ENCODE measurements around the gene HSPA1L. TPM values are rescaled to one million over a fixed set of nuclear protein-coding genes. Genes with fewer than 3 reads are reported as not detected.

Gene HSPA1L
- total RNA-seq, 2 donors from 2014 or later: 1.7 to 4.1 TPM

GRCh38 chr6:31768363-31769257 is 46.5 kb downstream of the HSPA1L start:
- no peaks in the 10 kb centered on the region for H3K9me3 Mint-ChIP-seq
- no peaks in the 10 kb centered on the region for H3K36me3 Mint-ChIP-seq

GRCh38 chr6:31767096-31767645 is 47.9 kb downstream of the HSPA1L start:
- Mint-ChIP-seq H3K27ac (no peak overlapping the region), H3K4me3 (no peak overlapping the region), H3K36me3 (no peaks in the 10 kb centered on the region), H3K9me3 (no peaks in the 10 kb centered on the region), H3K27me3 (no peaks in the 10 kb centered on the region), H3K4me1 (ENCODE audit: low read depth in 2 of 2) (peaks cover 12 to 15% of the 10 kb centered on the region in 2 donors)
- no peak for ATAC-seq
- DNase-seq (ENCODE audit: low spot score): no peak

More at GRCh38 chr6:31768363-31769257, 46.5 kb downstream of the HSPA1L start:
- DNase-seq (ENCODE audit: low spot score) (no peak), ATAC-seq (no peak)
- peaks cover 17% of the 10 kb centered on the region in 2 donors for H3K4me1 Mint-ChIP-seq (ENCODE audit: low read depth in 2 of 2)
- no peak overlapping the region for H3K4me3 Mint-ChIP-seq
- H3K27me3 Mint-ChIP-seq: no peaks in the 10 kb centered on the region
- no peak overlapping the region for H3K27ac Mint-ChIP-seq

- ATAC-seq (no peak), DNase-seq (ENCODE audit: low spot score) (no peak)
- Mint-ChIP-seq H3K4me1 (ENCODE audit: low read depth in 2 of 2) (peaks cover 8 to 13% of the 10 kb centered on the region in 2 donors), H3K36me3 (no peaks in the 10 kb centered on the region), H3K4me3 (no peak overlapping the region), H3K9me3 (no peaks in the 10 kb centered on the region), H3K27ac (no peak overlapping the region), H3K27me3 (no peaks in the 10 kb centered on the region)
Observed at GRCh38 chr6:31765910-31766794, 48.9 kb downstream of the HSPA1L start.

GRCh38 chr6:31765559-31765909 is 49.5 kb downstream of the HSPA1L start:
- no peak for DNase-seq (ENCODE audit: low spot score)
- Mint-ChIP-seq H3K36me3 (no peaks in the 10 kb centered on the region), H3K4me3 (no peak overlapping the region), H3K27me3 (no peaks in the 10 kb centered on the region), H3K27ac (no peak overlapping the region), H3K9me3 (no peaks in the 10 kb centered on the region), H3K4me1 (ENCODE audit: low read depth in 2 of 2) (peaks cover 7 to 15% of the 10 kb centered on the region in 2 donors)
- no peak for ATAC-seq

- H3K4me1 Mint-ChIP-seq (ENCODE audit: low read depth in 2 of 2): peaks cover 0 to 10% of the 10 kb centered on the region in 2 donors
- ATAC-seq: no peak
- no peak overlapping the region for H3K4me3 Mint-ChIP-seq
- DNase-seq (ENCODE audit: low spot score): no peak
- no peaks in the 10 kb centered on the region for H3K9me3 Mint-ChIP-seq
- no peaks in the 10 kb centered on the region for H3K27me3 Mint-ChIP-seq
- H3K27ac Mint-ChIP-seq: no peak overlapping the region
- peaks cover 4% of the 10 kb centered on the region for H3K36me3 Mint-ChIP-seq
Observed at GRCh38 chr6:31764198-31764597, 50.9 kb downstream of the HSPA1L start.

GRCh38 chr6:31763619-31763940 is 51.5 kb downstream of the HSPA1L start:
- H3K27ac Mint-ChIP-seq: no peak overlapping the region
- DNase-seq (ENCODE audit: low spot score) (no peak), ATAC-seq (no peak)
- H3K27me3 Mint-ChIP-seq: no peaks in the 10 kb centered on the region
- no peaks in the 10 kb centered on the region for H3K9me3 Mint-ChIP-seq
- H3K4me3 Mint-ChIP-seq: no peak overlapping the region
- peaks cover 4% of the 10 kb centered on the region for H3K36me3 Mint-ChIP-seq
- H3K4me1 Mint-ChIP-seq (ENCODE audit: low read depth in 2 of 2): peaks cover 0 to 10% of the 10 kb centered on the region in 2 donors

- Mint-ChIP-seq H3K9me3 (no peaks in the 10 kb centered on the region), H3K27me3 (no peaks in the 10 kb centered on the region), H3K36me3 (peaks cover 4% of the 10 kb centered on the region), H3K4me3 (no peak overlapping the region), H3K27ac (no peak overlapping the region), H3K4me1 (ENCODE audit: low read depth in 2 of 2) (peaks cover 0 to 10% of the 10 kb centered on the region in 2 donors)
- no peak for DNase-seq (ENCODE audit: low spot score)
- no peak for ATAC-seq
Observed at GRCh38 chr6:31762878-31763618, 52.0 kb downstream of the HSPA1L start.

- Mint-ChIP-seq H3K4me1 (ENCODE audit: low read depth in 2 of 2) (peaks cover 0 to 10% of the 10 kb centered on the region in 2 donors), H3K4me3 (no peak within 1 kb of the TSS), H3K27ac (no peak within 1 kb of the TSS), H3K9me3 (no peaks in the 10 kb centered on the region), H3K36me3 (peaks cover 4% of the 10 kb centered on the region), H3K27me3 (no peaks in the 10 kb centered on the region)
- DNase-seq (ENCODE audit: low spot score): no peak
- ATAC-seq: no peak
Observed at GRCh38 chr6:31762356-31762755, 52.7 kb downstream of the HSPA1L start, which contains the start of gene SAPCD1. TSS of gene SAPCD1 (plus strand) at chr6:31762656. CDS start at chr6:31763055, 399 bp downstream.

GRCh38 chr6:31761343-31761742 is 53.7 kb downstream of the HSPA1L start:
- Mint-ChIP-seq H3K27ac (peak overlapping the region in 1 of 2 donors; percentile 12), H3K9me3 (no peaks in the 10 kb centered on the region), H3K4me1 (ENCODE audit: low read depth in 2 of 2) (peaks cover 0 to 10% of the 10 kb centered on the region in 2 donors), H3K36me3 (peaks cover 4% of the 10 kb centered on the region), H3K27me3 (no peaks in the 10 kb centered on the region), H3K4me3 (no peak overlapping the region)
- ATAC-seq (no peak), DNase-seq (ENCODE audit: low spot score) (no peak)

GRCh38 chr6:31760790-31761189 is 54.3 kb downstream of the HSPA1L start:
- Mint-ChIP-seq H3K36me3 (peaks cover 4% of the 10 kb centered on the region), H3K27ac (peak overlapping the region in 1 of 2 donors; percentile 12), H3K4me3 (no peak overlapping the region), H3K27me3 (no peaks in the 10 kb centered on the region), H3K9me3 (no peaks in the 10 kb centered on the region), H3K4me1 (ENCODE audit: low read depth in 2 of 2) (peaks cover 0 to 10% of the 10 kb centered on the region in 2 donors)
- DNase-seq (ENCODE audit: low spot score) (no peak), ATAC-seq (no peak)

Other genes starting within 250 kb of the HSPA1L start
- 1,000 to 10,000 TPM; 1,187 to 3,727 TPM for gene LTA, start 243.0 kb downstream of the HSPA1L start, total RNA-seq
- 100 to 1,000 TPM; 320 to 420 TPM for gene TNF, start 239.7 kb downstream of the HSPA1L start, total RNA-seq
- 100 to 1,000 TPM; 110 to 153 TPM for gene LTB, start 232.9 kb downstream of the HSPA1L start, total RNA-seq
- 10 to 100 TPM; 15.5 to 34.6 TPM for gene LST1, start 229.0 kb downstream of the HSPA1L start, total RNA-seq
- 10 to 100 TPM; 65.5 to 91.6 TPM for gene NCR3, start 222.3 kb downstream of the HSPA1L start, total RNA-seq
- 10 to 100 TPM in 1 of 2 donors, 1 to 10 TPM in 1; 9.3 to 20.0 TPM for gene AIF1, start 200.0 kb downstream of the HSPA1L start, total RNA-seq
- gene PRRC2A, start 194.6 kb downstream of the HSPA1L start, total RNA-seq: 100 to 1,000 TPM; 224 to 345 TPM
- 100 to 1,000 TPM; 284 to 337 TPM for gene BAG6, start 162.6 kb downstream of the HSPA1L start, total RNA-seq
- 1 to 10 TPM in 1 of 2 donors, under 1 TPM in 1; 0.76 to 1.3 TPM for gene APOM, start 159.4 kb downstream of the HSPA1L start, total RNA-seq
- 10 to 100 TPM; 26.9 to 34.0 TPM for gene C6orf47, start 154.5 kb downstream of the HSPA1L start, total RNA-seq
- gene GPANK1, start 150.3 kb downstream of the HSPA1L start, total RNA-seq: 10 to 100 TPM; 34.5 to 40.9 TPM
- 100 to 1,000 TPM; 205 to 247 TPM for gene CSNK2B, start 149.2 kb downstream of the HSPA1L start, total RNA-seq
- gene LY6G5B, start 145.3 kb downstream of the HSPA1L start, total RNA-seq: 10 to 100 TPM; 24.0 to 37.9 TPM
- 1 to 10 TPM; 5.4 to 8.8 TPM for gene LY6G5C, start 134.2 kb downstream of the HSPA1L start, total RNA-seq
- 10 to 100 TPM; 60.6 to 77.5 TPM for gene ABHD16A, start 112.0 kb downstream of the HSPA1L start, total RNA-seq
- gene LY6G6F, start 108.4 kb downstream of the HSPA1L start, total RNA-seq: not detected
- gene LY6G6D, start 99.9 kb downstream of the HSPA1L start, total RNA-seq: not detected
- not detected for gene LY6G6C, start 93.5 kb downstream of the HSPA1L start, total RNA-seq
- gene MPIG6B, start 91.9 kb downstream of the HSPA1L start, total RNA-seq: under 1 TPM in 1 of 2 donors, not detected in 1; 0.21 TPM
- gene DDAH2, start 86.0 kb downstream of the HSPA1L start, total RNA-seq: 10 to 100 TPM; 18.8 to 24.4 TPM
- 100 to 1,000 TPM; 468 to 581 TPM for gene CLIC1, start 78.8 kb downstream of the HSPA1L start, total RNA-seq
- gene MSH5, start 75.3 kb downstream of the HSPA1L start, total RNA-seq: 100 to 1,000 TPM in 1 of 2 donors, 10 to 100 TPM in 1; 36.2 to 154 TPM
- gene SAPCD1, start 52.6 kb downstream of the HSPA1L start, total RNA-seq: 10 to 100 TPM in 1 of 2 donors, 1 to 10 TPM in 1; 9.2 to 25.2 TPM
- gene VWA7, start 38.0 kb downstream of the HSPA1L start, total RNA-seq: 1 to 10 TPM; 1.4 to 2.1 TPM
- gene VARS1, start 19.5 kb downstream of the HSPA1L start, total RNA-seq: 100 to 1,000 TPM in 1 of 2 donors, 10 to 100 TPM in 1; 90.7 to 226 TPM
- gene LSM2, start 8.3 kb downstream of the HSPA1L start, total RNA-seq: 100 to 1,000 TPM in 1 of 2 donors, 10 to 100 TPM in 1; 94.6 to 113 TPM
- 100 to 1,000 TPM; 160 to 262 TPM for gene HSPA1A, start 260 bp upstream of the HSPA1L start, total RNA-seq
- gene HSPA1B, start 12.5 kb upstream of the HSPA1L start, total RNA-seq: 100 to 1,000 TPM; 107 to 113 TPM
- 10 to 100 TPM; 37.2 to 46.6 TPM for gene NEU1, start 47.5 kb upstream of the HSPA1L start, total RNA-seq
- not detected for gene SLC44A4, start 63.7 kb upstream of the HSPA1L start, total RNA-seq
- gene EHMT2, start 82.4 kb upstream of the HSPA1L start, total RNA-seq: 10 to 100 TPM; 34.4 to 69.1 TPM
- 1 to 10 TPM; 1.4 to 2.9 TPM for gene ZBTB12, start 86.8 kb upstream of the HSPA1L start, total RNA-seq
- gene C2, start 112.4 kb upstream of the HSPA1L start, total RNA-seq: under 1 TPM in 1 of 2 donors, not detected in 1; 0.92 TPM
- under 1 TPM; 0.33 to 0.40 TPM for gene CFB, start 130.8 kb upstream of the HSPA1L start, total RNA-seq
- 10 to 100 TPM; 61.5 to 78.0 TPM for gene NELFE, start 143.7 kb upstream of the HSPA1L start, total RNA-seq
- gene SKIC2, start 143.9 kb upstream of the HSPA1L start, total RNA-seq: 100 to 1,000 TPM; 103 to 164 TPM
- gene DXO, start 156.9 kb upstream of the HSPA1L start, total RNA-seq: 10 to 100 TPM; 11.4 to 27.5 TPM
- gene C4A, start 166.8 kb upstream of the HSPA1L start, total RNA-seq: 10 to 100 TPM in 1 of 2 donors, 1 to 10 TPM in 1; 4.4 to 13.3 TPM
- 1 to 10 TPM; 3.4 to 5.0 TPM for gene C4B, start 199.5 kb upstream of the HSPA1L start, total RNA-seq
- gene CYP21A2, start 223.1 kb upstream of the HSPA1L start, total RNA-seq: 1 to 10 TPM in 1 of 2 donors, not detected in 1; 1.3 TPM

Data from natural killer cell treated with Interleukin-12 subunit alpha and Interleukin-12 subunit beta and Interleukin-15 and Interleukin-18, amount 100 ng/mL, for 72 hours (primary cell).